Panc1 (cell line): ENCODE results near the gene IGSF23. TPM values are rescaled to one million over a fixed set of nuclear protein-coding genes. Genes with fewer than 3 reads are reported as not detected.

ENCODE experiments used
- ATAC-seq: fragments of 200-7000 bp; cut with Tn5 transposase; 2 replicates; pipeline ENCODE4 v1.9.1; 2020; ENCODE audit warnings: mild to moderate bottlenecking, moderate library complexity
- BruUV-seq: library from RNA; stranded (reverse); fragments of 400-500 nt; replicated peaks from 2 replicates; lab custom pipeline; 2021; lab: Mats Ljungman, UMichigan
- CTCF ChIA-PET: fragments of 300-600 bp; sonication (Branson Sonifier 250); formaldehyde crosslinking; loops from one replicate; lab custom pipeline; 2022; ENCODE audit warnings: antibody characterized with exemption; lab: Charles Lee
- POLR2A ChIA-PET: fragments of 300-600 bp; sonication (Branson Sonifier 250); formaldehyde crosslinking; loops from one replicate; lab custom pipeline; 2022; ENCODE audit warnings: antibody characterized with exemption; lab: Charles Lee
- DNase-seq: peaks from one replicate; pipeline ENCODE4 v3.0.0-alpha.2; 2010; ENCODE audit warnings: low read depth, low spot score
- H3K27ac ChIP-seq: 2 replicates; pipeline ENCODE4 v1.5.1; 2011; ENCODE audit warnings: mild to moderate bottlenecking, low read length, inconsistent platforms
- H3K27me3 ChIP-seq: fragments of 200-500 bp; sonication (Bioruptor generic); 2 replicates; pipeline ENCODE4 v1.6.0; 2014; ENCODE audit warnings: low read length, inconsistent platforms; ENCODE audit not compliant: control insufficient read depth, insufficient read depth
- H3K36me3 ChIP-seq: fragments of 200-500 bp; sonication (Bioruptor generic); 2 replicates; pipeline ENCODE4 v1.5.1; 2014; ENCODE audit warnings: inconsistent platforms, mild to moderate bottlenecking, low read length, moderate library complexity; ENCODE audit not compliant: control insufficient read depth, insufficient read depth
- H3K4me1 ChIP-seq: 2 replicates; pipeline ENCODE4 v1.5.1; 2011; ENCODE audit warnings: inconsistent platforms, mild to moderate bottlenecking, low read length, moderate library complexity; ENCODE audit not compliant: control insufficient read depth, insufficient read depth
- H3K4me3 ChIP-seq, 2 experiments: 2 replicates each; pipeline ENCODE4 v1.5.1; 2011 to 2012; ENCODE audit warnings: low read depth in 2 of 2, low read length in 2 of 2, mild to moderate bottlenecking in 2 of 2, inconsistent platforms in 1 of 2, moderate library complexity in 1 of 2
- H3K9me3 ChIP-seq: fragments of 200-500 bp; sonication (Bioruptor generic); 2 replicates; pipeline ENCODE4 v1.5.1; 2014; ENCODE audit warnings: low read depth, mild to moderate bottlenecking, inconsistent platforms, low read length, moderate library complexity; ENCODE audit not compliant: control insufficient read depth, insufficient read depth
- POLR2AphosphoS5 ChIP-seq: IDR thresholded peaks from 2 replicates; pipeline ENCODE4 v1.6.1; 2012; ENCODE audit warnings: mild to moderate bottlenecking, low read depth, low read length, moderate library complexity
- SIN3A ChIP-seq: IDR thresholded peaks from 2 replicates; pipeline ENCODE4 v1.6.1; 2012; ENCODE audit warnings: low read depth, mild to moderate bottlenecking, low read length, moderate library complexity, borderline replicate concordance; ENCODE audit not compliant: insufficient read depth
- TCF7L2 ChIP-seq: IDR thresholded peaks from 2 replicates; pipeline ENCODE4 v1.6.1; 2011; ENCODE audit warnings: mild to moderate bottlenecking, low read depth, low read length, inconsistent platforms
- in situ Hi-C: cut with HindIII; loops from 2 replicates; pipeline ENCODE4 v1.10.0; 2016; ENCODE audit warnings: low sequenced_read_pairs, low pct_unique_long_range_greater_than_20kb
- intact Hi-C: fragments of 100-400 bp; cut with micrococcal nuclease; formaldehyde crosslinking; loops from one replicate; pipeline ENCODE4 v1.10.0; 2022; ENCODE audit not compliant: unreplicated experiment
- total RNA-seq: library from RNA; stranded (reverse); gene quantifications from one replicate; pipeline ENCODE4 v1.2.1, GENCODE V29; 2021; ENCODE audit not compliant: unreplicated experiment
- TF ChIP-seq, protein P1 (sequence below), 2 experiments: IDR thresholded peaks; 2 replicates each; pipeline ENCODE4 v1.6.1; 2011 to 2012; ENCODE audit warnings: low read depth in 2 of 2, control low read depth in 1 of 2, low read length in 1 of 2, mild to moderate bottlenecking in 1 of 2, moderate library complexity in 1 of 2; ENCODE audit not compliant: insufficient read depth in 1 of 2
- TF ChIP-seq, protein P2 (sequence below): fragments of 450-650 bp; IDR thresholded peaks from 2 replicates; pipeline ENCODE4 v1.5.1; 2017; ENCODE audit warnings: mild to moderate bottlenecking

The IGSF23 gene
- total RNA-seq, 1 experiment from 2014 or later, result not detected

GRCh38 chr19:44602081-44602480, 11.3 kb upstream of the IGSF23 start:
- Histone ChIP-seq H3K4me3 (no peak overlapping the region), H3K9me3 (no peaks in the 10 kb centered on the region), H3K27me3 (no peaks in the 10 kb centered on the region), H3K4me1 (no peaks in the 10 kb centered on the region), H3K36me3 (no peaks in the 10 kb centered on the region), H3K27ac (no peak overlapping the region)
- ChIA-PET POLR2A (no interaction called here), CTCF (no interaction called here)
- DNase-seq, result no peak
- TF ChIP-seq SIN3A (no peak), TCF7L2 (no peak), POLR2AphosphoS5 (no peak)
- TF ChIP-seq, protein P1, sequence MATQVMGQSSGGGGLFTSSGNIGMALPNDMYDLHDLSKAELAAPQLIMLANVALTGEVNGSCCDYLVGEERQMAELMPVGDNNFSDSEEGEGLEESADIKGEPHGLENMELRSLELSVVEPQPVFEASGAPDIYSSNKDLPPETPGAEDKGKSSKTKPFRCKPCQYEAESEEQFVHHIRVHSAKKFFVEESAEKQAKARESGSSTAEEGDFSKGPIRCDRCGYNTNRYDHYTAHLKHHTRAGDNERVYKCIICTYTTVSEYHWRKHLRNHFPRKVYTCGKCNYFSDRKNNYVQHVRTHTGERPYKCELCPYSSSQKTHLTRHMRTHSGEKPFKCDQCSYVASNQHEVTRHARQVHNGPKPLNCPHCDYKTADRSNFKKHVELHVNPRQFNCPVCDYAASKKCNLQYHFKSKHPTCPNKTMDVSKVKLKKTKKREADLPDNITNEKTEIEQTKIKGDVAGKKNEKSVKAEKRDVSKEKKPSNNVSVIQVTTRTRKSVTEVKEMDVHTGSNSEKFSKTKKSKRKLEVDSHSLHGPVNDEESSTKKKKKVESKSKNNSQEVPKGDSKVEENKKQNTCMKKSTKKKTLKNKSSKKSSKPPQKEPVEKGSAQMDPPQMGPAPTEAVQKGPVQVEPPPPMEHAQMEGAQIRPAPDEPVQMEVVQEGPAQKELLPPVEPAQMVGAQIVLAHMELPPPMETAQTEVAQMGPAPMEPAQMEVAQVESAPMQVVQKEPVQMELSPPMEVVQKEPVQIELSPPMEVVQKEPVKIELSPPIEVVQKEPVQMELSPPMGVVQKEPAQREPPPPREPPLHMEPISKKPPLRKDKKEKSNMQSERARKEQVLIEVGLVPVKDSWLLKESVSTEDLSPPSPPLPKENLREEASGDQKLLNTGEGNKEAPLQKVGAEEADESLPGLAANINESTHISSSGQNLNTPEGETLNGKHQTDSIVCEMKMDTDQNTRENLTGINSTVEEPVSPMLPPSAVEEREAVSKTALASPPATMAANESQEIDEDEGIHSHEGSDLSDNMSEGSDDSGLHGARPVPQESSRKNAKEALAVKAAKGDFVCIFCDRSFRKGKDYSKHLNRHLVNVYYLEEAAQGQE (IDR thresholded peaks at IDR 0.05; ENCODE audit: insufficient read depth in 1 of 2, low read depth in 2 of 2, low read length in 1 of 2), result no peak
- TF ChIP-seq, protein P2, sequence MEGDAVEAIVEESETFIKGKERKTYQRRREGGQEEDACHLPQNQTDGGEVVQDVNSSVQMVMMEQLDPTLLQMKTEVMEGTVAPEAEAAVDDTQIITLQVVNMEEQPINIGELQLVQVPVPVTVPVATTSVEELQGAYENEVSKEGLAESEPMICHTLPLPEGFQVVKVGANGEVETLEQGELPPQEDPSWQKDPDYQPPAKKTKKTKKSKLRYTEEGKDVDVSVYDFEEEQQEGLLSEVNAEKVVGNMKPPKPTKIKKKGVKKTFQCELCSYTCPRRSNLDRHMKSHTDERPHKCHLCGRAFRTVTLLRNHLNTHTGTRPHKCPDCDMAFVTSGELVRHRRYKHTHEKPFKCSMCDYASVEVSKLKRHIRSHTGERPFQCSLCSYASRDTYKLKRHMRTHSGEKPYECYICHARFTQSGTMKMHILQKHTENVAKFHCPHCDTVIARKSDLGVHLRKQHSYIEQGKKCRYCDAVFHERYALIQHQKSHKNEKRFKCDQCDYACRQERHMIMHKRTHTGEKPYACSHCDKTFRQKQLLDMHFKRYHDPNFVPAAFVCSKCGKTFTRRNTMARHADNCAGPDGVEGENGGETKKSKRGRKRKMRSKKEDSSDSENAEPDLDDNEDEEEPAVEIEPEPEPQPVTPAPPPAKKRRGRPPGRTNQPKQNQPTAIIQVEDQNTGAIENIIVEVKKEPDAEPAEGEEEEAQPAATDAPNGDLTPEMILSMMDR, result no peak
- no peak for ATAC-seq
- BruUV-seq, result no TSS peak
- in situ Hi-C loops, result no loop called here
- intact Hi-C loops, result no loop called here

DNA sequence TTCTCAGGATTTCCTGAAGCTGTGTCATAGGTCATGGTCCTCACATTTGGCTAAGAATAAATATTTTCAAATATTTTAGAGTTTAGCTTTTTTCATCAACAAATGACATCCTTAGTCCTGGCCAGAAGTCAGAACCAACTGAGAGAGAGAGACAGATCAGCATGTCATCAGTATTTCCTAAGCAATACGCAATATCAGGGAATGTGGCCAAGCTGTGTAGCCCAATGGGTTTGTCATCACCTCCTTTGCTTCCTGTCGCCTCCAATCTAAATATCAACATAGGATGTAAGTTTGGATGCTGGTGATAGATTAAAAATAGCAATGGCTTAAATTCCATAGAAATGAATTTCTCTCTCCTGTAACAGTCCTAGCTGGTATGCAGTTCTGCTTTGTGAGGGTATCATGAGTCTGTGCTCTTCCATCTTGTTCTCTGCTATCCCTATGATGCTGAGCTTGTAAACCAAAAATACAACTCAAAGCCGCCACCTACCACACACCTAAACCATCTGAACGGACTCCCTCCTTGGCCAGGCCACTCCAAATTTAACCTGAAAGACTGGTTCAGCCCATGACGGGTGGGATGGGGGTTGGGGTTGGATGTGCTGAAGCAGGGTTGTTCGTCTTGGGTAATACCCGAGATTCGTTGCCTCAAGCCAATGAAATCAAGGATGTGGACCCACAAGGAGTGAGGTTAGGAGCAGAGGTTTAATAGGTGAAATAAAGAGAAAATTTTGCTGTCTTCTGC, 10.0 kb upstream of the IGSF23 start:
- BruUV-seq, result no TSS peak
- no peak for ATAC-seq
- Histone ChIP-seq H3K4me3 (no peak overlapping the region), H3K27ac (no peak overlapping the region), H3K4me1 (no peaks in the 10 kb centered on the region), H3K27me3 (no peaks in the 10 kb centered on the region), H3K9me3 (no peaks in the 10 kb centered on the region), H3K36me3 (no peaks in the 10 kb centered on the region)
- intact Hi-C loops (no loop called here), in situ Hi-C loops (no loop called here)
- ChIA-PET POLR2A (no interaction called here), CTCF (no interaction called here)
- TF ChIP-seq POLR2AphosphoS5, result no peak
- TF ChIP-seq, protein P2, result no peak
- DNase-seq, result no peak
